AG08396 (cell line): ENCODE measurements around the gene CHRNA4.

ENCODE experiments used
- DNase-seq: peaks from one replicate; pipeline ENCODE4 v3.0.0; 2012; ENCODE audit warnings: low spot score, mixed read lengths

Gene CHRNA4

DNA sequence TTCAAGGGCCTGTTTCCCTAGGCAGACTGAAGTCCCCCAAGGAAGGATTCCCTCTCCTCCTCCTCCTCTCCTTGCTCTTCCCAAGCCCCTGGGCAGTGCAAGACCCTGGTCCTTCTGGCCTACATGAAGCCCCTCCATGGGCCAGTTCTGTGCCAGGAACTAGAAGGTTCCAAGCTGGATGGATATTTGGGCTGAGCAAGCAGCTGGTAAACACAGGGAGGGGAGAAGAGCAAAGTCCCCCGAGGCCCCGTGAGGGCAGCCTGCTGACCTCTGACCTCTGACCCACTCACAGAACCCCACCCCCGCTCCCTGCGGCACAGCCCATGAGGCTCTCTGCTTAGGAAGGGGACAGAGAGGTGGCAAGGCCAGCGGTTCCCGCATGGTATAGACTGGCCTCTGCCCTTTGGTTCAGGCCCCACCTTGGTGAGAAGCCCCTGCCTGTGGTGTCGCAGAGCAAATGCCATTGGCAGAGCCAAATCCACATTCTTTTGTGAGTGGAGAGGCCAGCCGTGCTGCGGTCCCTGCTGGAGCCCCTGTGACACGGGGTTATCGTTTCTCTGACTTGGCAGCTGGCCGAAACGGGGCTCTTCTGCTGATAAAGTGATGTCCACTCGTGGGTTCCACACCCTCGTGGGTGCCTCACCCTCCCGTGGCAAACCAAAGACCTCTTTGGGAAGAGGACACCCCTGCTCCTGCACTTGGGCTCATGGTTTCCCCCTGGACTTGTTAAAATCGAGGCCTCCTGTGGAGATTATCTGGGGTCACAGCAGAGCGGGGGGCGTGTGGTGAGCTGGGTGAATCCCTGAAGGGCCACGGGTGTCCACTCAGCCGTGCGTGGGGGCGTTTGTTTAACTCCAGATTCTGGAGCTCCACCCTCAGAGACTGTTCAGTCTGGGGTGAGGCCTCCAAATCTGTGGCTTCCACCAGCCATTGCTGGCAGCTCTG lies 2.1 kb upstream of the CHRNA4 start:
- no peak for DNase-seq

DNA sequence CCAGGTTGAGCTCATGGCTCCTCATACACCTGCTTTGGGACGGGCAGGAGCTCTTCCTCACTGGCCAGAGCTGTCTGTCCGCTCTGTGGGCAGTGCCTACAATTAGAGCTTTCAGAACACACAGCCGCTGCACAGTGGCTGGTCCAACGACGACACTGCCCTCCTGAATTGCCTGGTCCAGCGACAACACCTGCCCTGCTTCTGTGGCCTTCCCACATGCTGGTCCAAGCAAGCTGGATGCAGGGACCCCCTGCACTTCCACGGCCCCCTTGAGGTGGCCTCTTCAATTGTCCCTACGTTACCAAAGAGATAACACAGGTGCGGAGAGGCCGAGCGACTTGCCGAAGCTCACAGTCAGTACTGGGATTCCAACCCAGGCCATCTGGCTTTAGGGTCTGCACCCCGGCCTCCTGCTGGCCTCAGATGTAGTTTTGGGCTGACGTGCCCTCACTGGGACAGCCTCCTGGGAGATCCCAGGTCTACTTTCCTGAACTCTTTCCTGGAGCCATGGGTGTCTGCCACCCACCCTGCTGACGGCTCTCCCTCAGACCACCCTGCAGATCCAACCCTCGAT lies 1.4 kb upstream of the CHRNA4 start:
- DNase-seq, result no peak

- no peak for DNase-seq
Measured at GRCh38 chr20:63361519-63362435, 628 bp upstream of the CHRNA4 start.

DNA sequence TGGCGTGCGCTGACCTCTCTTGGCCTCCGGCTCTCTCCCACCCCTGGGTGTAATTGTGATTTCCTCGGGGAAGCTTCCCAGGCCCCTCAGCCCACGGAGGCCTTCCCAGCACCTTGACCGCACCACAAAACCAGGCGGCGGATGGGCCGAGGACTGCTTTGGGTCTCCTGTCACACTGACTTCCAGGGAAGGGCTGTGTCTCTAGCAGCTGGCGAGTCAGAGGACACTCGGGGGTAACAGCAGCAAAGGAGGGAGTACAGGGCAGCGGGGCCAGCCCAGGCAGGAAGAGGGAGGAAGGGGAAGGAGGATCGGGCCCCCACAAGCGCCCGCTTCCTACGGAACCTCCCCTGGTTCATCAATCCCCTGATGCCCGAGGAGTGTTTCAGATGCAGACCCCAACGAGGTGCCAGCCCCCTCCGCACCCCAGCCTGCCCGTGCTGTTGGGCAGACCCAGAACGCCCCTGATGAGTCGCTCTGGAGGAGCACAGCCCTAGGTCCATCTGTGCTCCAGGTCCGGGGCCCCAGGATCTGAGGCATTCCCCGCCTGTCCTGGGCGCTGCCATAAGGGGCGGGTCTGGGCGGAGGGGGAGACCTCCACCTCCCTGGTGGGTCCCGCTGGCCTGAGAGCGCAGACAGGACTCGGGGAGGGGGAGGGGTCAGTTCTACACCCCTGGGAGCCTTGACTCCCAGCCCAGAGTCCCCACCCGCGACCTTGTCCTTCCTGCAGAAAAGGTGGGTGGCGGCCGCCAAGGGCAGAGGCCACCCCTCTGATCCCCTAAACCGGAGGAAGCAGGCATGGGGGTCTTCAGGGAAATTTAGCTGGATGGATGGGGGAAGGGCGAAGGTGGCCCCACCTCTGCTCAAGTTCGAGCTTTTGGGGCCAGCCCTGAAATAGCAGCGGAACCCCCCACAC lies 956 bp downstream of the CHRNA4 start:
- DNase-seq, result no peak

- no peak for DNase-seq
Measured at GRCh38 chr20:63359164-63359934, 1.8 kb downstream of the CHRNA4 start.

GRCh38 chr20:63357921-63358905 lies 2.9 kb downstream of the CHRNA4 start:
- DNase-seq, result no peak

- no peak for DNase-seq
Measured at GRCh38 chr20:63356931-63357879, 3.9 kb downstream of the CHRNA4 start.

- no peak for DNase-seq
Measured at GRCh38 chr20:63356511-63356910, 4.6 kb downstream of the CHRNA4 start.

GRCh38 chr20:63355781-63356295 lies 5.3 kb downstream of the CHRNA4 start:
- no peak for DNase-seq

- DNase-seq, result no peak
Measured at GRCh38 chr20:63354636-63355350, 6.4 kb downstream of the CHRNA4 start.

- DNase-seq, result no peak
Measured at GRCh38 chr20:63352811-63353221, 8.3 kb downstream of the CHRNA4 start.

DNA sequence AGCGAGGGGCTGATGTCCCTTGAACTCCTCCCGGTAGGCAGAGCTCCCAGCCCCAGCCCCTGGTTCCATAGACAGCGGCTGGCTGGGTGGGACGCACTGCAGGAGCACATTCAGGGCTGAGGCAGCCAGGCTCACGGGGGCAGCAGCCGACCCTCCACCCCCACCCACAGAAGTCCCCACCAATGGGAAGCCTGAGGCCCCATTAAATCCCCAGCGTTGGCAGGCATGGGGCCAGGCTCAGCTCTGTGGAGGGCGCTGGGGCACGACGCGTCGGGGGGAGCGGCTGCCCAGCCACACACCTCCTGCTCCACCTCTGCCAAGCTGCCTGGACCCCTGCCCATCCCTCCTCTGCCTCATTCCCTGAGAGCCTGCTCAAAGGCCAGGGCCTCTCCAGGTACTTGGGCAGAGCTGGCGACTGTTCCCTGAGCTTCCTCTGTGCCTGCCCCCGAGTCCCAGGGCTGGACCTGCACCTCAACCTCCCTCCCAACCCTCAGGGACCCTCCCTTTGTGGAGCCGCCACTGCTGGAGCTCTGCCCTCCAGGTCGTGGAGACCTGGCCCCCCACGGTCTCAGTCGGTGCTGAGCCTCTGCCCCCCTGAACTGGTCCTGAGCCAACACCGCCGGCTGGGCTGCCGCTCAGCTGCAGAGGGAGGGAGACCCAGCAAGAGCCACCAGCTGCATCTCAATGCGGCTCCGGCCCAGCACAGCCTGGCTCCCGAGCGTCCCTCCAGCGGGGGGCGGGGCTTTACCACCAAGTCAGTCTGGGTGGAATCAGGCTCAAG lies 9.1 kb downstream of the CHRNA4 start:
- DNase-seq, result no peak

- DNase-seq, result no peak
Measured at GRCh38 chr20:63351326-63351700, 9.8 kb downstream of the CHRNA4 start.

GRCh38 chr20:63350597-63351325 lies 10.4 kb downstream of the CHRNA4 start:
- DNase-seq, result no peak

- DNase-seq, result no peak
Measured at GRCh38 chr20:63350196-63350595, 11.0 kb downstream of the CHRNA4 start.

- no peak for DNase-seq
Measured at GRCh38 chr20:63349516-63349895, 11.6 kb downstream of the CHRNA4 start.
